ENCODE measurements around the gene UAP1L1.

DNA sequence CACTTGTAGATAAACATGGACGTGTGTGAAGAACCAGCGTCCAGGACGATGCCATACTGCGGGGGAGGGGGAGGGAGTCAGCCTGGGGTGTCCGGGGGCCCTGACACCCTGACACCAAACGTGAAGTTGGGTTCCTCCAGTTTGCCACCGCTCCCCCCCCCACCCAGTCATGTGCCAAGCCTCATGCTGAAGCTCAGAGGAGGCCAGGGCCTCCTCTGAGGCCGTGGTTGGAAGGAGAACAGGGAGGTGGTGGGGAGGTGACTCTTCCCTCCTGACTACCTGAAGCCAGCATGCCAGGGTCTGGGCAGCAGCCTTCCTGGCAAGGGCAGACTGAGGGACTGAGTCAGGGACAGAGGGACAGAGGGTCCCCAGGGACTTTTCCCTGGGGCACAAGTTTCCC, 25.0 kb upstream of the UAP1L1 start:
- TF ChIP-seq, protein P1, sequence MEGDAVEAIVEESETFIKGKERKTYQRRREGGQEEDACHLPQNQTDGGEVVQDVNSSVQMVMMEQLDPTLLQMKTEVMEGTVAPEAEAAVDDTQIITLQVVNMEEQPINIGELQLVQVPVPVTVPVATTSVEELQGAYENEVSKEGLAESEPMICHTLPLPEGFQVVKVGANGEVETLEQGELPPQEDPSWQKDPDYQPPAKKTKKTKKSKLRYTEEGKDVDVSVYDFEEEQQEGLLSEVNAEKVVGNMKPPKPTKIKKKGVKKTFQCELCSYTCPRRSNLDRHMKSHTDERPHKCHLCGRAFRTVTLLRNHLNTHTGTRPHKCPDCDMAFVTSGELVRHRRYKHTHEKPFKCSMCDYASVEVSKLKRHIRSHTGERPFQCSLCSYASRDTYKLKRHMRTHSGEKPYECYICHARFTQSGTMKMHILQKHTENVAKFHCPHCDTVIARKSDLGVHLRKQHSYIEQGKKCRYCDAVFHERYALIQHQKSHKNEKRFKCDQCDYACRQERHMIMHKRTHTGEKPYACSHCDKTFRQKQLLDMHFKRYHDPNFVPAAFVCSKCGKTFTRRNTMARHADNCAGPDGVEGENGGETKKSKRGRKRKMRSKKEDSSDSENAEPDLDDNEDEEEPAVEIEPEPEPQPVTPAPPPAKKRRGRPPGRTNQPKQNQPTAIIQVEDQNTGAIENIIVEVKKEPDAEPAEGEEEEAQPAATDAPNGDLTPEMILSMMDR (IDR thresholded peaks at IDR 0.05), result no peak
- TF ChIP-seq POLR2A (IDR thresholded peaks at IDR 0.05) (no peak), EP300 (IDR thresholded peaks at IDR 0.05) (no peak)

Measured in tibial nerve (tissue), 4 donors.